Stimulated activated CD8-positive, alpha-beta memory T cell treated with anti-CD3 and anti-CD28 coated beads, Interleukin-4, amount 100 ng/mL, for 48 hours (primary cell): ENCODE measurements around the gene DDIAS.
"Not testable (repeated sequence)": the region's sequence is repeated elsewhere in the genome, so short reads cannot be mapped to it uniquely, and the experiment has no call there.

Experiments used
- DNase-seq: peaks from one replicate; pipeline ENCODE4 v3.0.0-alpha.2; 2020

DDIAS gene

GRCh38 chr11:82922396-82923173 is 21.0 kb downstream of the DDIAS start:
- not testable (repeated sequence) for DNase-seq

- DNase-seq: no peak
Measured at GRCh38 chr11:82924522-82925224, 23.1 kb downstream of the DDIAS start.

GRCh38 chr11:82927264-82927880 is 25.8 kb downstream of the DDIAS start:
- DNase-seq: no peak

- DNase-seq: no peak
Measured at GRCh38 chr11:82929121-82929520, 27.6 kb downstream of the DDIAS start.

GRCh38 chr11:82930229-82930628 is 28.7 kb downstream of the DDIAS start:
- DNase-seq: no peak

GRCh38 chr11:82930734-82931133 is 29.2 kb downstream of the DDIAS start:
- no peak for DNase-seq

- no peak for DNase-seq
Measured at GRCh38 chr11:82932564-82932963, 31.0 kb downstream of the DDIAS start.

- no peak for DNase-seq
Measured at GRCh38 chr11:82936261-82936660, 34.7 kb downstream of the DDIAS start.

GRCh38 chr11:82937554-82937953 is 36.0 kb downstream of the DDIAS start:
- DNase-seq: no peak

GRCh38 chr11:82939456-82939855 is 37.9 kb downstream of the DDIAS start:
- no peak for DNase-seq

GRCh38 chr11:82942376-82942775 is 40.8 kb downstream of the DDIAS start:
- DNase-seq: no peak

GRCh38 chr11:82943430-82943829 is 41.9 kb downstream of the DDIAS start:
- not testable (repeated sequence) for DNase-seq

- no peak for DNase-seq
Measured at GRCh38 chr11:82944198-82944597, 42.7 kb downstream of the DDIAS start.

GRCh38 chr11:82945041-82945440 is 43.5 kb downstream of the DDIAS start:
- not testable (repeated sequence) for DNase-seq

GRCh38 chr11:82945682-82946081 is 44.1 kb downstream of the DDIAS start:
- DNase-seq: no peak

GRCh38 chr11:82949352-82949751 is 47.8 kb downstream of the DDIAS start:
- no peak for DNase-seq

GRCh38 chr11:82950502-82950901 is 49.0 kb downstream of the DDIAS start:
- not testable (repeated sequence) for DNase-seq

GRCh38 chr11:82955736-82956453 is 54.4 kb downstream of the DDIAS start:
- peak; percentile 66 for DNase-seq

- no peak for DNase-seq
Measured at GRCh38 chr11:82959987-82960778, 58.6 kb downstream of the DDIAS start.

- DNase-seq: no peak
Measured at GRCh38 chr11:82960779-82961143, 59.2 kb downstream of the DDIAS start.

GRCh38 chr11:82962021-82962420 is 60.5 kb downstream of the DDIAS start:
- DNase-seq: not testable (repeated sequence)

- DNase-seq: no peak
Measured at GRCh38 chr11:82967381-82967780, 65.8 kb downstream of the DDIAS start.
